Measurements from ENCODE around the gene CAP2.
"Not testable (repeated sequence)": the region's sequence is repeated elsewhere in the genome, so short reads cannot be mapped to it uniquely, and the experiment has no call there.

The CAP2 gene

GRCh38 chr6:17501442-17501841 is 108.0 kb downstream of the CAP2 start:
- no peak for DNase-seq

- no peak for DNase-seq
Observed at GRCh38 chr6:17501982-17502704, 108.7 kb downstream of the CAP2 start.

GRCh38 chr6:17503051-17503450 is 109.7 kb downstream of the CAP2 start:
- DNase-seq, result no peak

- no peak for DNase-seq
Observed at GRCh38 chr6:17504005-17504404, 110.6 kb downstream of the CAP2 start.

- no peak for DNase-seq
Observed at GRCh38 chr6:17505062-17505476, 111.7 kb downstream of the CAP2 start.

GRCh38 chr6:17505767-17506280 is 112.4 kb downstream of the CAP2 start:
- no peak for DNase-seq

- no peak for DNase-seq
Observed at GRCh38 chr6:17506531-17506930, 113.1 kb downstream of the CAP2 start.

GRCh38 chr6:17506962-17507361 is 113.6 kb downstream of the CAP2 start:
- DNase-seq, result no peak

- DNase-seq, result no peak
Observed at GRCh38 chr6:17511084-17511483, 117.7 kb downstream of the CAP2 start.

GRCh38 chr6:17511580-17511979 is 118.2 kb downstream of the CAP2 start:
- no peak for DNase-seq

GRCh38 chr6:17519120-17519519 is 125.7 kb downstream of the CAP2 start:
- DNase-seq, result no peak

- DNase-seq, result no peak
Observed at GRCh38 chr6:17525637-17526036, 132.2 kb downstream of the CAP2 start.

- DNase-seq, result no peak
Observed at GRCh38 chr6:17527076-17527475, 133.7 kb downstream of the CAP2 start.

- no peak for DNase-seq
Observed at GRCh38 chr6:17530321-17530835, 137.0 kb downstream of the CAP2 start.

- no peak for DNase-seq
Observed at GRCh38 chr6:17536586-17536985, 143.2 kb downstream of the CAP2 start.

- no peak for DNase-seq
Observed at GRCh38 chr6:17542243-17542642, 148.8 kb downstream of the CAP2 start.

- DNase-seq, result not testable (repeated sequence)
Observed at GRCh38 chr6:17545681-17546080, 152.3 kb downstream of the CAP2 start.

- peak in 2 of 56 donors; percentile 2 to 7 for DNase-seq
Observed at GRCh38 chr6:17551383-17551958, 158.1 kb downstream of the CAP2 start.

- DNase-seq, result no peak
Observed at GRCh38 chr6:17552861-17553260, 159.5 kb downstream of the CAP2 start.

GRCh38 chr6:17556014-17556413 is 162.6 kb downstream of the CAP2 start:
- no peak for DNase-seq

GRCh38 chr6:17562636-17563035 is 169.2 kb downstream of the CAP2 start:
- no peak for DNase-seq

- no peak for DNase-seq
Observed at GRCh38 chr6:17565399-17565798, 172.0 kb downstream of the CAP2 start.

Measured in nucleus accumbens (tissue), 56 donors.